Testis (tissue), 3 donors: ENCODE results near the gene NEK11. TPM values are rescaled to one million over a fixed set of nuclear protein-coding genes. Genes with fewer than 3 reads are reported as not detected.

Experiments
- DNase-seq: peaks from one replicate; pipeline ENCODE4 v3.0.0-alpha.2; 2019
- H3K27ac ChIP-seq, 2 donors: fragments of 200-600 bp; sonication (generic); one replicate each; pipeline ENCODE4 v1.5.1; 2019
- H3K27me3 ChIP-seq: fragments of 200-600 bp; sonication (generic); one replicate; pipeline ENCODE4 v1.5.1; 2019
- H3K36me3 ChIP-seq: fragments of 200-600 bp; sonication (generic); one replicate; pipeline ENCODE4 v1.5.1; 2017; ENCODE audit warnings: low read depth; ENCODE audit errors: missing control alignments
- H3K4me1 ChIP-seq: fragments of 200-600 bp; sonication (generic); one replicate; pipeline ENCODE4 v1.5.1; 2019
- H3K4me3 ChIP-seq, 2 donors: fragments of 200-600 bp; sonication (generic); one replicate each; pipeline ENCODE4 v1.5.1; 2017 to 2019
- H3K9me3 ChIP-seq: fragments of 200-600 bp; sonication (generic); one replicate; pipeline ENCODE4 v1.5.1; 2017
- CTCF ChIP-seq, 3 experiments: fragments of 450-650 bp in 2 of 3; fragments of 200-600 bp in 1 of 3; sonication (generic) in 1 of 3; IDR thresholded peaks; one replicate each; pipeline ENCODE4 v1.5.1; 2016 to 2019; ENCODE audit warnings: antibody characterized with exemption in 3 of 3, mild to moderate bottlenecking in 2 of 3, moderate library complexity in 1 of 3
- POLR2A ChIP-seq: fragments of 450-650 bp; IDR thresholded peaks from one replicate; pipeline ENCODE4 v1.6.1; 2017; ENCODE audit warnings: antibody characterized with exemption, mild to moderate bottlenecking, moderate library complexity
- WGBS, 2 donors: methylation state at CpG; one replicate each; pipeline ENCODE4 v1.1.5; 2018; 5-methylcytosine and 5-hydroxymethylcytosine counted together
- intact Hi-C: fragments of 100-400 bp; cut with DNase I; formaldehyde crosslinking; loops from one replicate; pipeline ENCODE4 v1.15.1; 2023; ENCODE audit warnings: low total_unique reads
- polyA plus RNA-seq: library from polyadenylated mRNA; stranded (reverse); fragments of 350-450 nt; fragmentation: Illumina TruSeq; extraction: RNeasy Lipid Tissue Mini Kit (QIAGEN cat#74804); gene quantifications from one replicate; pipeline ENCODE4 v1.2.3, GENCODE V29; 2014; ENCODE audit warnings: low read depth, low replicate concordance; ENCODE audit not compliant: insufficient read depth
- total RNA-seq, 2 donors: library from RNA; depleted of rRNA; stranded (reverse); fragments of >200 nt; gene quantifications; one replicate each; pipeline ENCODE4 v1.2.3, GENCODE V29; 2016

The NEK11 gene
- total and polyA plus RNA-seq, 3 donors from 2014 or later, result 22.4 to 40.9 (median 35.9) TPM

- H3K36me3 ChIP-seq, result no peaks in the 10 kb centered on the region
- H3K4me1 ChIP-seq, result no peaks in the 10 kb centered on the region
- H3K9me3 ChIP-seq, result no peaks in the 10 kb centered on the region
- DNase-seq, result no peak
- no peak for TF ChIP-seq CTCF (IDR thresholded peaks at IDR 0.05)
- no peak for TF ChIP-seq POLR2A
- intact Hi-C loops, result no loop called here
- no peaks in the 10 kb centered on the region for H3K27me3 ChIP-seq
- no peak overlapping the region for H3K4me3 ChIP-seq
- no peak overlapping the region for H3K27ac ChIP-seq
- 93 to 97% methylated on average over 2 of the region's 2 CpGs for WGBS, 2 donors
Observed at GRCh38 chr3:131277836-131278497, 251.3 kb downstream of the NEK11 start.

- H3K27me3 ChIP-seq, result no peaks in the 10 kb centered on the region
- intact Hi-C loops, result no loop called here
- H3K4me1 ChIP-seq, result no peaks in the 10 kb centered on the region
- H3K36me3 ChIP-seq, result no peaks in the 10 kb centered on the region
- no peak overlapping the region for H3K27ac ChIP-seq
- no peak overlapping the region for H3K4me3 ChIP-seq
- no peaks in the 10 kb centered on the region for H3K9me3 ChIP-seq
- no peak for DNase-seq
- no peak for TF ChIP-seq POLR2A
- TF ChIP-seq CTCF (IDR thresholded peaks at IDR 0.05), result no peak
- 86 to 98% methylated on average over 2 of the region's 2 CpGs for WGBS, 2 donors
Observed at GRCh38 chr3:131279577-131279976, 252.9 kb downstream of the NEK11 start.

DNA sequence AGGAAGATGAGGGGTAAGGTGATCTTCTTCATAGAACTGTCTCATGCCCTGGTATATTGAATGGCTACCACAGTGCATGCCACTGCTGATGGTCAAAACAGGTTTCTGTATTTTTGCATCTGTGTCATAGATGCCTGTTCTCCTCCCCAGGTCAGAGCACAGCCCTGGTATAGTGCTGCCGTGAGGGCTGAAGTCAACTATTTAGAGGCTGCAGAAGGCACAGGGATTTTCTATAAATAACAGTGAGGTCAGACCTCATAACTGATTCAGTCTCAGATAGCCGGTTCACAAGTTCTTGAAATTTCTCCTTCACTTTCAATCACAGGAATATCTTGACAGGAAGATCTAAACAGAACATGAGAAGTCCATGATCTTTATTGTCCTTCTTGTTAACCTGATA is 255.7 kb downstream of the NEK11 start:
- TF ChIP-seq CTCF (IDR thresholded peaks at IDR 0.05), result no peak
- no peak for TF ChIP-seq POLR2A
- no peak for DNase-seq
- no peak overlapping the region for H3K27ac ChIP-seq
- H3K36me3 ChIP-seq, result no peaks in the 10 kb centered on the region
- no peaks in the 10 kb centered on the region for H3K27me3 ChIP-seq
- 64 to 82% methylated on average over 2 of the region's 2 CpGs for WGBS, 2 donors
- H3K4me3 ChIP-seq, result no peak overlapping the region
- no peaks in the 10 kb centered on the region for H3K9me3 ChIP-seq
- intact Hi-C loops, result no loop called here
- no peaks in the 10 kb centered on the region for H3K4me1 ChIP-seq

DNA sequence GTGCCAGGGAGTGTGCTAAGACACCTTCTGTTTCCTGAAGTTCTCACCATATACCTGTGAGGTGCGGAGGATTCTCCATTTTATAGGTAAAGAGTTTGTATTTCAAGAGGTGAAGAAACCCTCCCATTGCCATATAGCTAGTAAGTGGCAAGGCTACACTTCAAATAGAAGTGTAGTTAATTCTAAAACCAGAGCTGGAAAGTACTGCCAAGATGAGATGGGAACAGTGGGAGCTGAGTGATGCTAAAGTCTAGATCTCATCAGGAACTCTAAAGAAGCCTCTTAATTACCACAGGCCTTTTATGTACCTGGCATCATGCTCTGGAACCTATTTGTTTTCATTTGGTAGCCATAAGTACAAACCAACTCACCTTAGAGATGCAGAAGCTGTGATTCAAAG is 256.3 kb downstream of the NEK11 start:
- intact Hi-C loops, result no loop called here
- no peak overlapping the region for H3K4me3 ChIP-seq
- no peak for TF ChIP-seq CTCF (IDR thresholded peaks at IDR 0.05)
- no peak for TF ChIP-seq POLR2A
- H3K27me3 ChIP-seq, result no peaks in the 10 kb centered on the region
- no peak overlapping the region for H3K27ac ChIP-seq
- 97 to 100% methylated on average over 1 of the region's 1 CpG for WGBS, 2 donors
- DNase-seq, result no peak
- H3K4me1 ChIP-seq, result no peaks in the 10 kb centered on the region
- no peaks in the 10 kb centered on the region for H3K36me3 ChIP-seq
- no peaks in the 10 kb centered on the region for H3K9me3 ChIP-seq

DNA sequence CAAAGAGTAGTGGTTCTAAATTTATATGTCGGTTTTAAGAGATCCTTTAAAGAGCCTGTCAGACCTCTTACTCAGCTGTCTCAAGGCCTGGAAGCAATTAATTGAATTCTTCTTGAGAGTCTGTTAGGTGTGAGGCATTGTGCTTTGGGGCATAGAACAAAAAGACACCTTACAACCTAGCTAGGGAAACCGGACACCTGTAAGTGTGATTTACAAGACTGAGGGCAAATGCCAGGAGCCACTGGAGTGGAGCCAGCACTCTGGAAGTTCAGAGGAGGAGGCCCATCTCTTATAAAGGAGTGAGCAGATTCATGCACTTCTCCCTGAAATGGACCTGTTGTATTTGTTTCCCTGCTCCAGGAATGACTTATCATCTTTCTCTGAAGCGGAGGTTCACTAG is 257.2 kb downstream of the NEK11 start:
- WGBS, 2 donors, result 76% methylated on average over 3 of the region's 3 CpGs
- DNase-seq, result no peak
- H3K27ac ChIP-seq, result no peak overlapping the region

More for the DNA sequence above, 257.2 kb downstream of the NEK11 start:
- H3K36me3 ChIP-seq, result no peaks in the 10 kb centered on the region
- H3K9me3 ChIP-seq, result no peaks in the 10 kb centered on the region
- H3K4me1 ChIP-seq, result no peaks in the 10 kb centered on the region
- H3K4me3 ChIP-seq, result no peak overlapping the region
- intact Hi-C loops, result no loop called here
- H3K27me3 ChIP-seq, result no peaks in the 10 kb centered on the region
- no peak for TF ChIP-seq POLR2A
- TF ChIP-seq CTCF (IDR thresholded peaks at IDR 0.05), result no peak
